ENCODE results near the gene UHMK1.

DNA sequence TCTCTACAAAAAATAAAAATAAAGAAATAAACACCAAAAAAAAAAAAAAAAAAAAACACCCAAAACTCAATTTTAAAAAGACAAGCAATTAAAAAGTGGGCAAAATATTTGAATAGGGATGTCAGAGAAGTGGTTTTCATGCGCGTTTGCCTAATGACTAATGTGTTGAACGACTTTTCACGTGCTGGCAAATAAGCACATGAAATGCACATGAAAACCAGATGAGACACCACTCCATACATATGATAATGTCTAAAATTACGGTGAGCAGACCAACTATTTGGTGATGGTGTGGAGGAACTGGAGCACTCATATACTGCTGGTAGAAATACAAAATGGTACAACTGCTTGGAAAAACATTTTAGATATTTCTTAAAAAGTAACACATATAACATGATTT is 39.4 kb upstream of the UHMK1 start:
- TF ChIP-seq, protein P1, sequence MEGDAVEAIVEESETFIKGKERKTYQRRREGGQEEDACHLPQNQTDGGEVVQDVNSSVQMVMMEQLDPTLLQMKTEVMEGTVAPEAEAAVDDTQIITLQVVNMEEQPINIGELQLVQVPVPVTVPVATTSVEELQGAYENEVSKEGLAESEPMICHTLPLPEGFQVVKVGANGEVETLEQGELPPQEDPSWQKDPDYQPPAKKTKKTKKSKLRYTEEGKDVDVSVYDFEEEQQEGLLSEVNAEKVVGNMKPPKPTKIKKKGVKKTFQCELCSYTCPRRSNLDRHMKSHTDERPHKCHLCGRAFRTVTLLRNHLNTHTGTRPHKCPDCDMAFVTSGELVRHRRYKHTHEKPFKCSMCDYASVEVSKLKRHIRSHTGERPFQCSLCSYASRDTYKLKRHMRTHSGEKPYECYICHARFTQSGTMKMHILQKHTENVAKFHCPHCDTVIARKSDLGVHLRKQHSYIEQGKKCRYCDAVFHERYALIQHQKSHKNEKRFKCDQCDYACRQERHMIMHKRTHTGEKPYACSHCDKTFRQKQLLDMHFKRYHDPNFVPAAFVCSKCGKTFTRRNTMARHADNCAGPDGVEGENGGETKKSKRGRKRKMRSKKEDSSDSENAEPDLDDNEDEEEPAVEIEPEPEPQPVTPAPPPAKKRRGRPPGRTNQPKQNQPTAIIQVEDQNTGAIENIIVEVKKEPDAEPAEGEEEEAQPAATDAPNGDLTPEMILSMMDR (IDR thresholded peaks at IDR 0.05): no peak
- no peak for TF ChIP-seq POLR2AphosphoS5 (IDR thresholded peaks at IDR 0.05; ENCODE audit: low read depth, low read length)

Data from Panc1 (cell line).